Sigmoid colon (tissue), 7 donors: ENCODE measurements around the gene FILIP1L. TPM values are rescaled to one million over a fixed set of nuclear protein-coding genes. Genes with fewer than 3 reads are reported as not detected.

Experiments
- DNase-seq: peaks from one replicate; pipeline ENCODE4 v3.0.0-alpha.2; 2019
- H3K27ac ChIP-seq, 4 donors: fragments of 200-600 bp; sonication (generic); one replicate each; pipeline ENCODE4 v1.5.1; 2016 to 2019; ENCODE audit warnings: mild to moderate bottlenecking in 1 of 4
- H3K27me3 ChIP-seq, 3 donors: fragments of 200-600 bp; sonication (generic); one replicate each; pipeline ENCODE4 v1.5.1; 2019; ENCODE audit warnings: mild to moderate bottlenecking in 1 of 3
- H3K36me3 ChIP-seq, 4 donors: fragments of 200-600 bp; sonication (generic); one replicate each; pipeline ENCODE4 v1.5.1; 2016 to 2019
- H3K4me1 ChIP-seq, 4 donors: fragments of 200-600 bp; sonication (generic); one replicate each; pipeline ENCODE4 v1.5.1; 2017 to 2019
- H3K4me3 ChIP-seq, 4 donors: fragments of 200-600 bp; sonication (generic); one replicate each; pipeline ENCODE4 v1.5.1; 2017 to 2019; ENCODE audit warnings: mild to moderate bottlenecking in 2 of 4, moderate library complexity in 1 of 4
- H3K9me3 ChIP-seq, 4 donors: fragments of 200-600 bp in 3 of 4; sonication (generic) in 3 of 4; one replicate each; pipeline versions ENCODE4 v1.5.1 to v1.6.1; 2013 to 2019
- CTCF ChIP-seq, 4 experiments: fragments of 450-650 bp in 3 of 4; fragments of 200-600 bp in 1 of 4; IDR thresholded peaks; one replicate each; pipeline ENCODE4 v1.5.1; 2016 to 2019; ENCODE audit warnings: antibody characterized with exemption in 4 of 4, mild to moderate bottlenecking in 3 of 4, moderate library complexity in 2 of 4
- EP300 ChIP-seq, 4 donors: sonication (generic); formaldehyde crosslinking; IDR thresholded peaks; one replicate each; pipeline ENCODE4 v1.6.1; 2017; ENCODE audit warnings: antibody characterized with exemption in 4 of 4
- POLR2A ChIP-seq, 2 donors: fragments of 450-650 bp; IDR thresholded peaks; one replicate each; pipeline ENCODE4 v1.6.1; 2016; ENCODE audit warnings: antibody characterized with exemption in 2 of 2, mild to moderate bottlenecking in 2 of 2, moderate library complexity in 2 of 2
- POLR2AphosphoS5 ChIP-seq, 4 donors: sonication (generic); formaldehyde crosslinking; IDR thresholded peaks; one replicate each; pipeline ENCODE4 v1.6.1; 2017; ENCODE audit warnings: antibody characterized with exemption in 4 of 4
- WGBS, 2 donors: extraction: QIAGEN DNeasy Blood & Tissue Kit; methylation state at CpG; one replicate each; pipeline ENCODE4 v1.1.7; 2013; 5-methylcytosine and 5-hydroxymethylcytosine counted together
- intact Hi-C: fragments of 100-400 bp; cut with DNase I; formaldehyde crosslinking; loops from one replicate; pipeline ENCODE4 v1.15.1; 2023
- polyA plus RNA-seq, 3 donors: library from polyadenylated mRNA; stranded (reverse); fragments of 200-250 nt; gene quantifications; one replicate each; pipeline ENCODE4 v1.2.3, GENCODE V29; 2013
- total RNA-seq, 4 donors: library from RNA; depleted of rRNA; stranded (reverse); fragments of >200 nt; gene quantifications; one replicate each; pipeline ENCODE4 v1.1.0, GENCODE V29; 2016
- donor health status: healthy with polysubstance abuse.
- donor health status: Bipolar disorder and iron deficiency.
- donor health status: healthy.

Gene FILIP1L
- total and polyA plus RNA-seq, 7 donors = 6.0 to 93.3 (median 42.5) TPM

GRCh38 chr3:100030346-100030745, 84.0 kb downstream of the FILIP1L start:
- Histone ChIP-seq H3K27me3 (no peaks in the 10 kb centered on the region), H3K9me3 (no peaks in the 10 kb centered on the region), H3K36me3 (no peaks in the 10 kb centered on the region), H3K4me3 (no peak overlapping the region), H3K4me1 (peaks cover 0 to 32% (median 26%) of the 10 kb centered on the region in 4 donors), H3K27ac (no peak overlapping the region)
- 90 to 92% methylated on average over 3 of the region's 3 CpGs for WGBS, 2 donors
- DNase-seq = no peak
- intact Hi-C loops = no loop called here
- TF ChIP-seq EP300 (IDR thresholded peaks at IDR 0.05) (no peak), POLR2A (IDR thresholded peaks at IDR 0.05) (no peak), CTCF (IDR thresholded peaks at IDR 0.05) (no peak), POLR2AphosphoS5 (IDR thresholded peaks at IDR 0.05) (no peak)

GRCh38 chr3:100029689-100030088, 84.6 kb downstream of the FILIP1L start:
- no peak for TF ChIP-seq POLR2A (IDR thresholded peaks at IDR 0.05)
- no peak for TF ChIP-seq EP300 (IDR thresholded peaks at IDR 0.05)
- TF ChIP-seq POLR2AphosphoS5 (IDR thresholded peaks at IDR 0.05) = no peak
- no peak for TF ChIP-seq CTCF (IDR thresholded peaks at IDR 0.05)
- Histone ChIP-seq H3K9me3 (no peaks in the 10 kb centered on the region), H3K27ac (no peak overlapping the region), H3K4me1 (peaks cover 0 to 37% (median 25%) of the 10 kb centered on the region in 4 donors), H3K4me3 (no peak overlapping the region), H3K27me3 (no peaks in the 10 kb centered on the region), H3K36me3 (no peaks in the 10 kb centered on the region)
- 65 to 72% methylated on average over 2 of the region's 2 CpGs for WGBS, 2 donors
- DNase-seq = no peak
- intact Hi-C loops = no loop called here

- Histone ChIP-seq H3K9me3 (no peaks in the 10 kb centered on the region), H3K27me3 (no peaks in the 10 kb centered on the region), H3K4me1 (peaks cover 0 to 37% (median 19%) of the 10 kb centered on the region in 4 donors), H3K27ac (no peak overlapping the region), H3K4me3 (no peak overlapping the region), H3K36me3 (no peaks in the 10 kb centered on the region)
- no peak for DNase-seq
- 97 to 100% methylated on average over 1 of the region's 1 CpG for WGBS, 2 donors
- TF ChIP-seq EP300 (IDR thresholded peaks at IDR 0.05) = no peak
- no peak for TF ChIP-seq CTCF (IDR thresholded peaks at IDR 0.05)
- no peak for TF ChIP-seq POLR2A (IDR thresholded peaks at IDR 0.05)
- no peak for TF ChIP-seq POLR2AphosphoS5 (IDR thresholded peaks at IDR 0.05)
- intact Hi-C loops = no loop called here
Measured at GRCh38 chr3:100029052-100029451, 85.2 kb downstream of the FILIP1L start.

- no peak overlapping the region for H3K4me3 ChIP-seq
- 78 to 94% methylated on average over 1 of the region's 1 CpG for WGBS, 2 donors
- H3K27me3 ChIP-seq = no peaks in the 10 kb centered on the region
- no peaks in the 10 kb centered on the region for H3K36me3 ChIP-seq
- intact Hi-C loops = no loop called here
- TF ChIP-seq EP300 (IDR thresholded peaks at IDR 0.05) (no peak), POLR2A (IDR thresholded peaks at IDR 0.05) (no peak), CTCF (IDR thresholded peaks at IDR 0.05) (no peak), POLR2AphosphoS5 (IDR thresholded peaks at IDR 0.05) (no peak)
- no peaks in the 10 kb centered on the region for H3K9me3 ChIP-seq
- H3K4me1 ChIP-seq = peaks cover 0 to 23% (median 13%) of the 10 kb centered on the region in 4 donors
- no peak for DNase-seq
- no peak overlapping the region for H3K27ac ChIP-seq
Measured at GRCh38 chr3:100027321-100027720, 87.0 kb downstream of the FILIP1L start.
